ENCODE measurements around the gene SLC22A5. TPM values are rescaled to one million over a fixed set of nuclear protein-coding genes. Genes with fewer than 3 reads are reported as not detected.

SLC22A5 gene
- polyA plus RNA-seq, 1 donor (not counting 4 experiments of a cell fraction or from before 2014, with no cell fraction given) = 14.8 TPM

GRCh38 chr5:132383261-132383660 lies 13.8 kb downstream of the SLC22A5 start:
- H3K9me1 ChIP-seq (ENCODE audit: control insufficient read depth, extremely low read depth, insufficient read depth, low read length) = no peaks in the 10 kb centered on the region
- no peaks in the 10 kb centered on the region for H4K20me1 ChIP-seq (ENCODE audit: control insufficient read depth, extremely low read depth, insufficient read depth, low read length)
- no peak overlapping the region for H2AFZ ChIP-seq (ENCODE audit: control insufficient read depth, low read length)
- H3K4me3 ChIP-seq (ENCODE audit: control insufficient read depth in 2 of 3, extremely low read depth in 1 of 3, insufficient read depth in 2 of 3, low read depth in 1 of 3, low read length in 3 of 3) = no peak overlapping the region
- peaks cover 31% of the 10 kb centered on the region for H3K4me1 ChIP-seq (ENCODE audit: control insufficient read depth, extremely low read depth, insufficient read depth, low read length)
- no peak for TF ChIP-seq CTCF (optimal IDR thresholded peaks at IDR 0.05 in 1 of 3, IDR thresholded peaks at IDR 0.05 in 1 of 3, conservative IDR thresholded peaks at IDR 0.05 in 1 of 3; ENCODE audit: extremely low read depth in 1 of 3, insufficient read depth in 2 of 3, low read length in 3 of 3)
- no peak for TF ChIP-seq EZH2 (IDR thresholded peaks at IDR 0.05; ENCODE audit: low read length)
- H3K79me2 ChIP-seq (ENCODE audit: control insufficient read depth, insufficient read depth, low read length) = no peaks in the 10 kb centered on the region
- H3K27ac ChIP-seq (ENCODE audit: control insufficient read depth, insufficient read depth, low read length) = no peak overlapping the region
- no peaks in the 10 kb centered on the region for H3K9me3 ChIP-seq (ENCODE audit: control insufficient read depth, low read depth, low read length)
- H3K9ac ChIP-seq (ENCODE audit: control insufficient read depth, extremely low read depth, insufficient read depth, low read length) = no peak overlapping the region
- FAIRE-seq (no peak), DNase-seq (ENCODE audit: low read depth, low spot score) (no peak)
- dilution Hi-C loops (cut with MboI; ENCODE audit: extremely low pct_ligation_motif_present, low sequenced_read_pairs) = no loop called here
- H3K27me3 ChIP-seq (ENCODE audit: control insufficient read depth, extremely low read depth, insufficient read depth, low read length) = no peaks in the 10 kb centered on the region
- no peak overlapping the region for H3K4me2 ChIP-seq (ENCODE audit: control insufficient read depth, extremely low read depth, insufficient read depth, low read depth, low read length)
- H3K36me3 ChIP-seq (ENCODE audit: control insufficient read depth in 2 of 2, extremely low read depth in 1 of 2, insufficient read depth in 2 of 2, low read length in 2 of 2) = peaks cover 15 to 18% of the 10 kb centered on the region in 2 experiments

GRCh38 chr5:132383984-132384383 lies 14.5 kb downstream of the SLC22A5 start:
- Histone ChIP-seq H3K36me3 (ENCODE audit: control insufficient read depth in 2 of 2, extremely low read depth in 1 of 2, insufficient read depth in 2 of 2, low read length in 2 of 2) (peaks cover 14 to 20% of the 10 kb centered on the region in 2 experiments), H3K9me1 (ENCODE audit: control insufficient read depth, extremely low read depth, insufficient read depth, low read length) (no peaks in the 10 kb centered on the region), H3K27me3 (ENCODE audit: control insufficient read depth, extremely low read depth, insufficient read depth, low read length) (no peaks in the 10 kb centered on the region), H3K9me3 (ENCODE audit: control insufficient read depth, low read depth, low read length) (no peaks in the 10 kb centered on the region), H3K27ac (ENCODE audit: control insufficient read depth, insufficient read depth, low read length) (no peak overlapping the region), H3K4me1 (ENCODE audit: control insufficient read depth, extremely low read depth, insufficient read depth, low read length) (peaks cover 39% of the 10 kb centered on the region), H4K20me1 (ENCODE audit: control insufficient read depth, extremely low read depth, insufficient read depth, low read length) (no peaks in the 10 kb centered on the region), H3K9ac (ENCODE audit: control insufficient read depth, extremely low read depth, insufficient read depth, low read length) (no peak overlapping the region), H2AFZ (ENCODE audit: control insufficient read depth, low read length) (no peak overlapping the region), H3K4me3 (ENCODE audit: control insufficient read depth in 2 of 3, extremely low read depth in 1 of 3, insufficient read depth in 2 of 3, low read depth in 1 of 3, low read length in 3 of 3) (no peak overlapping the region), H3K4me2 (ENCODE audit: control insufficient read depth, extremely low read depth, insufficient read depth, low read depth, low read length) (no peak overlapping the region), H3K79me2 (ENCODE audit: control insufficient read depth, insufficient read depth, low read length) (no peaks in the 10 kb centered on the region)
- no peak for FAIRE-seq
- dilution Hi-C loops (cut with MboI; ENCODE audit: extremely low pct_ligation_motif_present, low sequenced_read_pairs) = no loop called here
- TF ChIP-seq EZH2 (IDR thresholded peaks at IDR 0.05; ENCODE audit: low read length) (no peak), CTCF (optimal IDR thresholded peaks at IDR 0.05 in 1 of 3, IDR thresholded peaks at IDR 0.05 in 1 of 3, conservative IDR thresholded peaks at IDR 0.05 in 1 of 3; ENCODE audit: extremely low read depth in 1 of 3, insufficient read depth in 2 of 3, low read length in 3 of 3) (no peak)
- DNase-seq (ENCODE audit: low read depth, low spot score) = no peak

Data from keratinocyte (primary cell).